GM21528 (cell line): ENCODE data around the gene COL19A1.
A peak's percentile ranks its signal among the peaks of the same experiment; 100 is the strongest.
"Not testable (repeated sequence)": the region's sequence is repeated elsewhere in the genome, so short reads cannot be mapped to it uniquely, and the experiment has no call there.

ENCODE experiments used
- ATAC-seq: cut with Tn5 transposase; IDR thresholded peaks from one replicate; pipeline ENCODE4 v1.9.1; 2021; ENCODE audit warnings: mild to moderate bottlenecking, moderate library complexity; ENCODE audit not compliant: unreplicated experiment, low FRiP score

The COL19A1 gene

GRCh38 chr6:69894578-69895347, 28.4 kb downstream of the COL19A1 start:
- peak; percentile 71 for ATAC-seq

DNA sequence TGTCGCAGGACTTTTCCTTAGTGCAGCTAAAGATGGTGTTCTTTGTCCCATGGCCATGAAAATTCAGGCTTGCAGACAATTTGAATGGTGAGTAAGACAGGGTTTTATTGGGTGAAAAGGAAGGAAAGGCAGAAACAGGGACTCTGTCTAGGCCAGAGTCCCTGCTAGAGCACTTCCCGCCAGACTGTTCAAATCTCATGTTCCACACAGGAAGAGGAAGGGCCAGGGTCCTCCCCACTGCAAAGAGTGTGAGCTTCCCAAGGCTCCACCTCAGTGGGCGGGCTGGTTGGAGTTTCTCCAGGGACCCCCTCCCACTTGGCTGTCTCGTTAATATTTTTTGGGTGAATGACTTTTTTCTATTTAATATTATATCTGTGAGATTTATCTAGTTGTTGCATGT, 29.0 kb downstream of the COL19A1 start:
- ATAC-seq = no peak

- no peak for ATAC-seq
These were observed 34.5 kb downstream of the COL19A1 start for GRCh38 chr6:69900869-69901268.

- ATAC-seq = no peak
These were observed 35.0 kb downstream of the COL19A1 start for GRCh38 chr6:69901361-69901760.

GRCh38 chr6:69907981-69908498, 41.7 kb downstream of the COL19A1 start:
- no peak for ATAC-seq

- ATAC-seq = no peak
These were observed 47.0 kb downstream of the COL19A1 start for GRCh38 chr6:69913361-69913760.

DNA sequence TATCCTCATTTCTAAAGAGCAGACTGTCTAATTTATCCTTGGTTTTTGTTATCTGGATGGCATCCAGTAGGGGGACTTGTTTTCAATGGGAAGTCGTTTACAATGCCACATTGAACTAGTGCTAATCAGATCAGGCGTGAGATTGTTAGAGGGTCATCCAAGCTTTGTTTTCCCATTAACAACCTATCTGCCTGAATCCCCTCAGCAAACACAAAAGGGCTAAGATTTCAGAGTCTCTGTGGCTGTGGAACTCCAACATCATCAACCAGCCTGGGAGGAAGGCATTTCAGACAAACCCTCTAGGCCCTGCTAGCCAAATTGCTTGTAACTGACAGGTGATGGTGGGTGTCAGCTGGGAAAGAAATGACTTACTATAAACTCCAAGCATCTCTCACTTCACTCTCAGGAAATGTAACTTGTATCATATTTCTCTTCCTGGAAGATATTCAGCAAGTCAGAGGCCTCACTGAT, 47.7 kb downstream of the COL19A1 start:
- ATAC-seq = no peak

DNA sequence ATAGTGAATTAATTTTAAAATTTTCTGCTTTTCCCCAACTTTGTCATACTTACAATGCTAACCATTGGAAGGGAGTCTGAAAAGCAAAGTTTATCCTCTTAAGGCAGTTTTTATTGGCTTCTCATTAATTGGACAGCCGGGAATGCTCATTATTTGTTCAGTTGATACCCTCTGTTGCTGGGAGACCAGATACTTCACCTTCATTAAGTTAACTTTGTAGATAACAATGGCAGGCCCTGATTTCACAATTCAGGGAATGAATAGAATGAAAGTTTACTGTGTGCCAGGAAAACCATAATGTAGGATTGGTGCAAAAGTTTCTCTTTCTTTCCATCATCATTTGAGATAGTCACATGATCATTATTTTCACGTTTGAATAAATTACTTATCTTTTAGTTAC, 49.0 kb downstream of the COL19A1 start:
- no peak for ATAC-seq

- ATAC-seq = no peak
These were observed 51.5 kb downstream of the COL19A1 start for GRCh38 chr6:69917834-69918233.

GRCh38 chr6:69918813-69919475, 52.6 kb downstream of the COL19A1 start:
- no peak for ATAC-seq

DNA sequence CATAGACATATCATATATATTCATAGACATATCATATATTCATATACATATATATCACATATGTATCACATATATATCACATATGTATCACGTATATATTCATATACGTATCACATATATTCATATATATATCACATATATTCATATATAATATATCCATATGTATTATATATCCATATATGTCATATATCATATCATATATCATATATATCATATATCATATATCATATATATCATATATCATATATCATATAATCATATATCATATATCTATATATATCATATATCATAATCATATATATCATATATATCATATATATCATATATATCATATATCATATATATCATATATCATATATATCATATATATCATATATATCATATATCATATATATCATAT, 54.7 kb downstream of the COL19A1 start:
- ATAC-seq = not testable (repeated sequence)

- not testable (repeated sequence) for ATAC-seq
These were observed 55.3 kb downstream of the COL19A1 start for GRCh38 chr6:69921611-69922010.

DNA sequence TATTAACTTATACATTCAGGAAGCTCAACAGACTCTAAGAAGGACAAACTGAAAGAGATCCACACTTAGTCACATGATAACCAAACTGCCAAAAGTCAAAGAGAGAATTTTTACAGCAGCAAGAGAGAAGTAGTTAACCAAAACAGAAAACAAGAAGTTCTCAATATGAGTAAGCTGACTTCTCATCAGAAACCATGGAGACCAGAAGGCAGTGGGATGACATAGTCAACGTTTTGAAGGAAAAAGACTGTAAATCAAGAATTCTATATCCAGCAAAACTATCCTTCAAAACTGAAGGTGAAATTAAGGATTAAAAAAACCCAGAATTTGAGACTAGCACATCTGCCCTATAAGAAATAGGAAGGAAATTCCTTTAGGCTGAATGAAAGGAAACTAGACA, 60.4 kb downstream of the COL19A1 start:
- no peak for ATAC-seq

DNA sequence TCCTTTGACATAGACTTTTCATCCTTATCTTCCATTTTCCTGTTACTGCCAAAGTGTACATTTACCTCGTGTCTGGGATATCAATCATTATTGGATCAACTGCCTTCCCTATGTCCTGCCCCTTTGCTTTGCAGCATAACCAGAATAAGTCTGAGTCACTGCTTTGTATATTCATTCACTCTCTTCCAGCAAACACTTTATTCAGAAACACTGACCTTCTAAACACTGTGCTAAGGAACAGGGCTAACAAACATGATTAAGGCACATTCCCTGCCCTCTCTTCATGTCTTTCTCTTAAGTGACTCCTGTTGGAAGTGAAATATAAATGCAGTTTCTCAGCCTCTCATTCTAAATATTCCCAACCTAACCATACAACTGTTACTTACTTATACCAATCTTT, 66.9 kb downstream of the COL19A1 start:
- ATAC-seq = no peak

DNA sequence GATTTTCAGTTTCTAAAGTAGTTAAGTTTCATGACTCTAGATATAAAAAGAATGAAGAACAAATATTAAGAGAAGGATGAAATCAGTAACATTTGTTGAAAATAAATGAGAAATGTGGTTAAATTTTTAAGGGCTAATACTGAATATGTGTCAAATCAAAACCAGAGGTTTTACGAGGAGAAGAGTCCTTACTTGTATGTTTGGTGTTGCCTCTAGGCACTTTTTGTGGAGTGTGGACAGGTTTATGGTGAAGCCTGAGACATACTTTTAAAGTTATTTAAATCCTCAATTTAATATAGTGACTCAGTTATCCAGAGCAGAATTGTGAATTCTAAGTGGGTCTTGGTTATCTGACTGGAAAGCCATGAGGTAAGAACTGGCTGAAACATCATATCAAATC, 68.7 kb downstream of the COL19A1 start:
- ATAC-seq = no peak

- ATAC-seq = no peak
These were observed 70.5 kb downstream of the COL19A1 start for GRCh38 chr6:69936674-69937363.

DNA sequence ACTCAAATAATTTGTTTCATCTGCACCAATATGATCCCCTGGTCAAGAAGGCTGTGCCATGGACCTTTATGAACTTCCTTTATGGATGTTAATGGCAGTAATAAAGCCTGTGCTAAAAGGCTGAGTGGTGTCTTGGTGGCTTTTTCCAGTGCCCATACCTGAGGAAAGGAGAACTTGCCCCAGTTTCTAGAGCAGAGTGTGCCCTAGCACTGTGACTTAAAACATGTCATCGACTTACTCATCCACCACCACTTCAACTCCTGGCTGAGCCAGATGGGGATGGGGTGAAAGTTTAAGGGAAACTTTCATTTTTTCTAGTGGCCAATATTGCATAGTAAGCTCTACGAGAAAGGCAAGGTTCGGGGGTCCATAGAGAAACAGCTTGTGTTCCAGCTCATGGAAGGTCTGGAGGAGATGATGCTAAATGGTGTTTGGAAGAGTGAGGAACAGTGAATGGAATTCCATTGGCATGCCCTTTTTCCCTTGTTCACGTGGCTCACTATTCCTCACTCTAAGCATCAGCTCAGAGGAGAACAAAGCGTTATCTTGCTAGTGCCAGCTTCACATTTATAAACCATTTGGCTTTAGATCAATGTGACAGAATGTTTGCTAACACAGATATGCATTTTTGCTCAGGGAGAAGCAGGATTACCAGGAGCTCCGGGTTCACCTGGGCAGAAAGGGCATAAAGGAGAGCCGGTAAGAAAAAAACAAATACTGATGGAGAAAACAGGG, 71.2 kb downstream of the COL19A1 start:
- no peak for ATAC-seq

- no peak for ATAC-seq
These were observed 76.1 kb downstream of the COL19A1 start for GRCh38 chr6:69942485-69942884.

DNA sequence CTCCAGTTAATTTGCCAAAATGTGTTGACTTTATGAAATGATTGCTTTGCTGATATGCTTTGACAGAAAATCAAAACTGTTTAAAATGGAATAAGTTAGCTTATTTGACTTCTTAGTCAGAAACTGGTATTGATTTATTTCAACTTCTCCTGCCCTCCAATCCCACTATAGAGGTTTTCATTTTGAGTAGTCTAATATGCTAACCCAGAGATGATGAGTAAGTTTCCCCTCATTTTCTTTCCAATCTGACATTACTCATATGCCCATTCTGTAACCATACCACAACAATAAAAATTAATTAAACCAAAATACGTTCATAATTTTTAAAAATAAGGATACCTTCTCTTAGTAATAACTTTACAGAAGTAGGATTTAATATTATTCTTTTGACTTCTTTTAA, 78.8 kb downstream of the COL19A1 start:
- ATAC-seq = no peak

DNA sequence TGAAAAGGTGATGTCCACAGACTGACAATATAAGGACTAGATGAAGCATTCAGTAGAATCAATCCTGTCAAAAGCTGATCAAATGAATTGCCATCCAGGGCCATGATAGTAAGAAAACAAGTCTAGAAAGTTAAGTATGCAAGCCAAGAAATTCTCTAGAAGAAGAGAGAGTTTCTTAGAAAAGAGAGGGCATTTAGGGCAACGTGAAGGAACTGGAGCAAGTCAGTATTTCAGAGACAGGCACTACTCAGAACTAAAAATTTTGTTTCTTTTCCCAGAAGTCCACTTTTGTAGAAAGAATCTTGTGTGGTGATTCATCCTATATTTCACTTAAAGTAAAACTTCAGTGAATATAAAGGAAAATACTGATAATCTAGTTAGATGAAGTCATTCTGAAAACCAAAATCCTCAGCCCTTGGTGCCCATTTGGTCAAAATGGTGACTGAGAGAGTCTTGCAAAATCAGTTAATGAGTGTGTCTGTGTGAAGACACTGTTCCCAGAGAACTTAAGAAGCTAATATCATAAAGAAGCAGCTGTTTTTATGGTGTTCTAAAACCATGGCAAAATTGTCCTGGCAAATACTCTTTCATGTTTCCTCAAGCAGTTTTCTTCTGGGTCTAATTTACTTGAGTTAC, 82.2 kb downstream of the COL19A1 start:
- no peak for ATAC-seq
